Esophagus squamous epithelium (tissue), 5 donors: ENCODE results near the gene MRPL53. TPM values are rescaled to one million over a fixed set of nuclear protein-coding genes. Genes with fewer than 3 reads are reported as not detected.

ENCODE experiments used
- DNase-seq: peaks from one replicate; lab custom pipeline; 2025; lab: John Stamatoyannopoulos, UW
- H3K27ac ChIP-seq, 4 donors: fragments of 200-600 bp; sonication (generic); one replicate each; pipeline ENCODE4 v1.5.1; 2016 to 2019; ENCODE audit warnings: mild to moderate bottlenecking in 1 of 4
- H3K27me3 ChIP-seq, 4 donors: fragments of 200-600 bp; sonication (generic); 1 replicate in 3 of 4; 2 replicates in 1 of 4; pipeline versions ENCODE4 v1.5.1 to v1.6.0; 2017 to 2021; ENCODE audit warnings: antibody characterized with exemption in 1 of 4
- H3K36me3 ChIP-seq, 3 donors: fragments of 200-600 bp; sonication (generic); one replicate each; pipeline ENCODE4 v1.5.1; 2016 to 2019
- H3K4me1 ChIP-seq, 3 donors: fragments of 200-600 bp; sonication (generic); one replicate each; pipeline ENCODE4 v1.5.1; 2017 to 2019
- H3K4me3 ChIP-seq, 4 donors: fragments of 200-600 bp; sonication (generic); 1 replicate in 3 of 4; 2 replicates in 1 of 4; pipeline ENCODE4 v1.5.1; 2016 to 2019; ENCODE audit warnings: mild to moderate bottlenecking in 2 of 4, moderate library complexity in 1 of 4
- H3K9me3 ChIP-seq, 3 donors: fragments of 200-600 bp; sonication (generic); one replicate each; pipeline ENCODE4 v1.5.1; 2016 to 2019
- CTCF ChIP-seq, 6 experiments: fragments of 450-650 bp in 4 of 6; fragments of 200-600 bp in 2 of 6; sonication (generic) in 2 of 6; IDR thresholded peaks; one replicate each; pipeline ENCODE4 v1.5.1; 2016 to 2019; ENCODE audit warnings: antibody characterized with exemption in 6 of 6, mild to moderate bottlenecking in 4 of 6, moderate library complexity in 4 of 6
- POLR2A ChIP-seq, 4 donors: fragments of 450-650 bp; IDR thresholded peaks; one replicate each; pipeline ENCODE4 v1.6.1; 2017; ENCODE audit warnings: antibody characterized with exemption in 4 of 4, mild to moderate bottlenecking in 4 of 4, moderate library complexity in 3 of 4
- WGBS, 2 donors: methylation state at CpG; one replicate each; pipeline ENCODE4 v1.1.5; 2018; 5-methylcytosine and 5-hydroxymethylcytosine counted together
- intact Hi-C: fragments of 100-400 bp; cut with DNase I; formaldehyde crosslinking; loops from one replicate; pipeline ENCODE4 v1.15.0; 2022
- total RNA-seq, 4 donors: library from RNA; depleted of rRNA; stranded (reverse); fragments of >200 nt; gene quantifications; one replicate each; pipeline ENCODE4 v1.1.0, GENCODE V29; 2016
- donor health status: DM: yes; HTN: yes; CAD: no.

Gene MRPL53
- total RNA-seq, 4 donors from 2014 or later, result 10.7 to 25.2 (median 22.1) TPM

- Histone ChIP-seq H3K27ac (peak overlapping the region; percentile 75 to 89 (median 86)), H3K36me3 (peaks cover 0 to 29% (median 7%) of the 10 kb centered on the region in 3 donors), H3K27me3 (no peaks in the 10 kb centered on the region), H3K4me3 (peak overlapping the region; percentile 52 to 84 (median 72)), H3K4me1 (peaks cover 35 to 60% (median 36%) of the 10 kb centered on the region in 3 donors), H3K9me3 (no peaks in the 10 kb centered on the region)
- intact Hi-C loops, result no loop called here
- TF ChIP-seq POLR2A (IDR thresholded peaks at IDR 0.05), result no peak
- no peak for TF ChIP-seq CTCF (IDR thresholded peaks at IDR 0.05)
- WGBS, 2 donors, result 1 to 5% methylated on average over 6 to 10 of the region's 10 CpGs
- no peak for DNase-seq
Observed at GRCh38 chr2:74458938-74459363, 13.5 kb downstream of the MRPL53 start.

GRCh38 chr2:74458132-74458937, 14.1 kb downstream of the MRPL53 start, which contains the start of gene WBP1:
TSS of gene WBP1 (plus strand) at chr2:74458438. CDS start at chr2:74458603, 165 bp downstream.
- Histone ChIP-seq H3K27ac (peak within 1 kb of the TSS; percentile 94 to 99 (median 98)), H3K27me3 (no peaks in the 10 kb centered on the region), H3K4me3 (peak within 1 kb of the TSS; percentile 52 to 84 (median 72)), H3K4me1 (peaks cover 32 to 54% (median 32%) of the 10 kb centered on the region in 3 donors), H3K36me3 (peaks cover 0 to 29% (median 7%) of the 10 kb centered on the region in 3 donors), H3K9me3 (no peaks in the 10 kb centered on the region)
- TF ChIP-seq CTCF (IDR thresholded peaks at IDR 0.05) (no peak), POLR2A (IDR thresholded peaks at IDR 0.05) (peak in 1 of 4 donors; percentile 62)
- WGBS, 2 donors, result 0 to 1% methylated on average over 7 to 8 of the region's 38 CpGs
- peak; percentile 99 for DNase-seq
- intact Hi-C loops, result no loop called here

GRCh38 chr2:74457549-74458131, 14.8 kb downstream of the MRPL53 start:
- no peaks in the 10 kb centered on the region for H3K27me3 ChIP-seq
- H3K27ac ChIP-seq, result peak overlapping the region; percentile 94 to 99 (median 98)
- intact Hi-C loops, result no loop called here
- H3K36me3 ChIP-seq, result peaks cover 0 to 22% (median 5%) of the 10 kb centered on the region in 3 donors
- 0% methylated on average over 10 to 15 of the region's 46 CpGs for WGBS, 2 donors
- H3K4me1 ChIP-seq, result peaks cover 32 to 51% (median 32%) of the 10 kb centered on the region in 3 donors
- TF ChIP-seq POLR2A (IDR thresholded peaks at IDR 0.05), result peak in 3 of 4 donors; percentile 44 to 93 (median 85)
- TF ChIP-seq CTCF (IDR thresholded peaks at IDR 0.05), result no peak
- H3K4me3 ChIP-seq, result peak overlapping the region; percentile 52 to 84 (median 72)
- H3K9me3 ChIP-seq, result no peaks in the 10 kb centered on the region
- peak; percentile 64 for DNase-seq

GRCh38 chr2:74457129-74457548, 15.3 kb downstream of the MRPL53 start:
- H3K4me1 ChIP-seq, result peaks cover 32 to 51% (median 32%) of the 10 kb centered on the region in 3 donors
- H3K9me3 ChIP-seq, result no peaks in the 10 kb centered on the region
- H3K36me3 ChIP-seq, result peaks cover 0 to 17% (median under 1%) of the 10 kb centered on the region in 3 donors
- DNase-seq, result no peak
- TF ChIP-seq CTCF (IDR thresholded peaks at IDR 0.05), result no peak
- TF ChIP-seq POLR2A (IDR thresholded peaks at IDR 0.05), result no peak
- 1 to 2% methylated on average over 7 to 8 of the region's 27 CpGs for WGBS, 2 donors
- intact Hi-C loops, result no loop called here
- H3K27me3 ChIP-seq, result no peaks in the 10 kb centered on the region
- peak overlapping the region; percentile 52 to 84 (median 72) for H3K4me3 ChIP-seq
- H3K27ac ChIP-seq, result peak overlapping the region; percentile 94 to 99 (median 98)
